HG02885 (cell line): ENCODE data around the gene DPP6.
A peak's percentile ranks its signal among the peaks of the same experiment; 100 is the strongest.

ENCODE experiments used
- ATAC-seq: cut with Tn5 transposase; IDR thresholded peaks from one replicate; pipeline ENCODE4 v1.9.1; 2021; ENCODE audit warnings: mild to moderate bottlenecking; ENCODE audit not compliant: unreplicated experiment, poor library complexity

DPP6 gene

GRCh38 chr7:154860621-154861375, 808.6 kb downstream of the DPP6 start:
- ATAC-seq, result no peak

- ATAC-seq, result no peak
These were observed 809.4 kb downstream of the DPP6 start for GRCh38 chr7:154861589-154861988.

GRCh38 chr7:154862153-154862791, 810.1 kb downstream of the DPP6 start:
- no peak for ATAC-seq

- no peak for ATAC-seq
These were observed 811.7 kb downstream of the DPP6 start for GRCh38 chr7:154863766-154864522.

- no peak for ATAC-seq
These were observed 812.3 kb downstream of the DPP6 start for GRCh38 chr7:154864523-154864891.

GRCh38 chr7:154865984-154866685, 813.9 kb downstream of the DPP6 start:
- no peak for ATAC-seq

GRCh38 chr7:154867068-154867467, 814.9 kb downstream of the DPP6 start:
- peak; percentile 71 for ATAC-seq

GRCh38 chr7:154868921-154869320, 816.7 kb downstream of the DPP6 start:
- ATAC-seq, result no peak

GRCh38 chr7:154869436-154869835, 817.2 kb downstream of the DPP6 start:
- no peak for ATAC-seq

- ATAC-seq, result no peak
These were observed 819.3 kb downstream of the DPP6 start for GRCh38 chr7:154871507-154871906.

- ATAC-seq, result no peak
These were observed 819.9 kb downstream of the DPP6 start for GRCh38 chr7:154871928-154872750.

GRCh38 chr7:154872811-154873499, 820.8 kb downstream of the DPP6 start:
- ATAC-seq, result no peak

- no peak for ATAC-seq
These were observed 821.4 kb downstream of the DPP6 start for GRCh38 chr7:154873500-154874121.

GRCh38 chr7:154874409-154875113, 822.4 kb downstream of the DPP6 start:
- ATAC-seq, result no peak

GRCh38 chr7:154875297-154875696, 823.1 kb downstream of the DPP6 start:
- no peak for ATAC-seq

- ATAC-seq, result no peak
These were observed 824.3 kb downstream of the DPP6 start for GRCh38 chr7:154876516-154876915.

GRCh38 chr7:154877031-154877430, 824.8 kb downstream of the DPP6 start:
- ATAC-seq, result no peak

- ATAC-seq, result no peak
These were observed 827.4 kb downstream of the DPP6 start for GRCh38 chr7:154879629-154880028.
